Measurements from ENCODE around the gene EIF2B4. TPM values are rescaled to one million over a fixed set of nuclear protein-coding genes. Genes with fewer than 3 reads are reported as not detected.

Gene EIF2B4
- total RNA-seq, 2 donors from 2014 or later: 32.1 to 40.0 TPM

GRCh38 chr2:27378809-27379290, 8.7 kb upstream of the EIF2B4 start:
- DNase-seq: no peak
- no peak for ATAC-seq
- intact Hi-C loops (cut with DNase I): no loop called here

GRCh38 chr2:27378096-27378808, 8.1 kb upstream of the EIF2B4 start:
- intact Hi-C loops (cut with DNase I): no loop called here
- no peak for ATAC-seq
- no peak for DNase-seq

- ATAC-seq (no peak), DNase-seq (no peak)
- intact Hi-C loops (cut with DNase I): no loop called here
These were observed 7.5 kb upstream of the EIF2B4 start for GRCh38 chr2:27377618-27378095.

GRCh38 chr2:27376866-27377617, 6.9 kb upstream of the EIF2B4 start:
- intact Hi-C loops (cut with DNase I): no loop called here
- no peak for ATAC-seq
- no peak for DNase-seq

- ATAC-seq (no peak), DNase-seq (no peak)
- intact Hi-C loops (cut with DNase I): no loop called here
These were observed 6.2 kb upstream of the EIF2B4 start for GRCh38 chr2:27376151-27376865.

GRCh38 chr2:27375513-27376099, 5.5 kb upstream of the EIF2B4 start:
- intact Hi-C loops (cut with DNase I): no loop called here
- no peak for ATAC-seq
- no peak for DNase-seq

- intact Hi-C loops (cut with DNase I): no loop called here
- ATAC-seq (no peak), DNase-seq (no peak)
These were observed 3.4 kb upstream of the EIF2B4 start for GRCh38 chr2:27373567-27373966.

DNA sequence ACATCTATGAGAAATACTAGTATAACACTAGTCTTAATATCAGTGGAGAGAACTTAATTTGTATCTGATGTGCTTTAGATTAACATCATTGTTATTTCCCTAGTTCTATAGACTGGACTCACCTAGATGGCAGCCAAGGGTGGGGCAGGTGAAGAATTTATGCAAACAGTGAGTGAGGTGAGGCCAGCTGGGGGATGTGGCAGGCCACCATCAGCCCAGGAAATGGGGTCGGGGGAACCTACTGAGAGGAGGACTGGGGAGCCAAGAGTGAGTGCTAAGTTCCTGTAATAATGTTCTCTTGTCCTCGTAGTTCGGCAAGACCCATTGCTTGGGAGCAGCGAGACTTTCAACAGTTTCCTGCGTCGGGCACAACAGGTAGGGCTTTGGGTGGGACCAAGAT, 2.8 kb upstream of the EIF2B4 start:
- intact Hi-C loops (cut with DNase I): no loop called here
- DNase-seq: no peak
- ATAC-seq: no peak

DNA sequence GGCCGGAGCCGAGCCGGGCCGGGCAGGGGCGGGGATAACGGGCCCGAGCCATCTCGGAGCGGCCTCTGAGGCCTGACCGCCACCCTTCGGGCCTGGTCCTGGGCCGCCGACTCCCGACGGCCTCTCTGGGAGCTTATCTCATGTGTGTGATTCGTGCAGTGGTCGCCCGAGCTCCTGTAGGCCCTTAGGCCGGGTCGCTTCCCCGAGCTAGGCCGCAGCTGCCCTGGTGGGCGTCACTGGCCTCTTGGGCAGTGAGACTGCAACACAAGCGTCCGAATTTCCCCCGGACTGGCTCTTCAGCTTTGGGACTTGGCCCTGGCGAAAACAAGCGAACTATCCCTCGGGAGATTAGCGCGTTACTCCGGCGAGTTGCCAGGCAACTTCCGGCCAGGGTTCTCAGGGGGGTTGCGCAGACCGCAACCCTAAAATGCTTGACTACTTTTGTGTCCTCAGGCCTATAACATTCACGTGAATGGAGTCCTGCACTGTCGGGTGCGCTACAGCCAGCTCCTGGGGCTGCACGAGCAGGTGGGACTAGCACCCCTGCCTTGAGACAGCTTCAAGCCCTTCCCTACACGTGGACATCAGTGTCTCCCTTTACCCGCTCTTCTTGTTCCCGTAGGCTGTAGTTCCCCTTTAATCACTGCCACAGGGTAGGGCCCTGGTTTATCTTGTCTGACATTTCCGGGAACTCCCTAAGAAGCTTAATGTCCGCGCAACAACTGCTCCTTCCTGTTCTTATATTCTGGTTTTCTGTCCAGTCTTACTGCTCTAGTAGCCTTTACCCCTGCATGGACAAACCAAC, 880 bp upstream of the EIF2B4 start:
- DNase-seq (peak; percentile 55), ATAC-seq (peak; percentile 23 to 58)
- intact Hi-C loops (cut with DNase I): no loop called here

DNA sequence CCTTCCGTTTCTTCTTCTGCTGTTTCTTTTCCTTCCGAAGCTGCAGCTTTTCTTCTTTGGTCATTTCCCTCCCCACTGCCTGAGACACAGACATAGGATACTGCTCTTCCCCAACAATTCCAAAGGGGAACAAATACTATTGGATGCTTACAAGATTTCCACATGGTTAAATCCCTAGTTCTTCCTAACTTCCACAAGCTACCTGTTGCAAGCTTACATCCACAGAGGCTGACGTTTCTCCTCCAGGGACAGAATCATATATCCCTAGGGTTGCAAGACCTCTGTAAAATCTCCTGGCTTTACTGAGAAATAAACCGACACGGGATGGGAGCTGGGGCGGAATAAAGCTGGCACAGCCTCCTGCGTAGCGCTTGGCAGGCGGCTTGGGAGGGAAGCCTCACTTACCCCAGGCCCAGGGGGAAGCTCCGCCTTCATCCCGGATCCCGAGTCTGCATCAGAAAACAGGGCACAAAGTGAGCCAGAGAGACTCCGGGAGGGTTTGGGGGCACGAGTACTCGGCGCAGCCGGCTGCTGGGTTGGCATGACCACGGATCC, 590 bp downstream of the EIF2B4 start:
- DNase-seq (peak; percentile 82), ATAC-seq (peak; percentile 45 to 62)
- intact Hi-C loops (cut with DNase I): loop anchor here in 1 of 2 donors (5.0 kb wide), 1 partner anchor 47 kb away; the partner anchor contains the start of gene MPV17

DNA sequence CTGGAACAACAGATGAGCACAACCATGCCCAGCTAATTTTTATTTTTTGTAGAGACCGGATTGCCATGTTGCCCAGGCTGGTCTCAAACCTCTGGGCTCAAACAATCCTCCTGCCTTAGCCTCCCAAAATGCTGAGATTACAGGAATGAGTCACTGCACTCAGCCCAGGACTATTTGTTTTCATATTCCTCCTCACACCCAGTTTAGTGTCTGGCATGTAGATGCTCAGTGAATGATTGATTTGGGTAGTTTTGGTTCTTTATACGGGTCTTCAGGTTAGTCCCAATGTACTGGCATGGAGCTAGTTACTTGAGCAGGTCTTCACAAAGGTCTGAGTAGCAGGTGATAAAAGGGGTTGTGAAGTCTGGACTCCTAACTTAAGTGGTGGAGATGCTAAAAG, 6.2 kb downstream of the EIF2B4 start:
- intact Hi-C loops (cut with DNase I): no loop called here
- ATAC-seq (no peak), DNase-seq (no peak)

DNA sequence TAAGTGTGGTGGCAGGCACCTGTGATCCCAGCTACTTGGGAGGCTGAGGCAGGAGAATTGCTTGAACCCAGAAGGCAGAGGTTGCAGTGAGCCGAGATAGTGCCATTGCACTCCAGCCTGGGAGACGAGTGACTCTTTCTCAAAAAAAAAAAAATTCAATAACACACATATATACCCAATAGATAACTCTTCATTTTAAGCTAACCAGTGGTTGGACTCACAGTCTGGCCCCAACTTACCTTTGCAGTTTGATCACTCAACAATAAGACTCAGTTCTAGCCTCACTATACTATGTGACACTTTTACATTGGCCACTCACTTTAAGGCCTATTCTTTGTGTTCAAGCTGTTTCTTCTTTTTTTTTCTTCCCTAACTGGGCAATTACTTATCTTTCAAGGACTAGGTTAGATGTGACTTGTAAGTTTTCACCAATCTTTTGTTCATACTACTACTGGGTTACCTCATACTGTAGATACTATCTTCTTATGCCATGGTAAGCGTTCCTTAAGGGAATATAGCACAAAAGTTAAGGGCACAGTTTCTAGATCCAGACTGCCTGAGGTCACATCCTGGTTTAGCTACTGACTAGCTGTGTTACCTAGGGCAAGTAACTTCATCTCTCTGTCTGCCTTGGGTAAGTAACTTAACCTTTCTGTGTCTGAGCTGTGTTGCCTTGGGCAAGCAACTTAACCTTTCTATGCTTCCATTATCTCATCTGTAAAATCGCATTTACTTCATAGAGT, 7.3 kb downstream of the EIF2B4 start:
- DNase-seq (no peak), ATAC-seq (no peak)
- intact Hi-C loops (cut with DNase I): no loop called here

GRCh38 chr2:27356382-27357181, 13.6 kb downstream of the EIF2B4 start, which contains the start of gene GTF3C2:
Gene GTF3C2 (minus strand): TSS chr2:27356764. CDS start chr2:27343554, 13,210 bp downstream.
- ATAC-seq: peak; percentile 97 to 98
- peak; percentile 96 for DNase-seq
- intact Hi-C loops (cut with DNase I): no loop called here

- ATAC-seq (peak; percentile 5 to 10), DNase-seq (peak; percentile 42)
- intact Hi-C loops (cut with DNase I): no loop called here
These were observed 14.1 kb downstream of the EIF2B4 start for GRCh38 chr2:27356056-27356381.

- DNase-seq (no peak), ATAC-seq (no peak)
- intact Hi-C loops (cut with DNase I): no loop called here
These were observed 15.6 kb downstream of the EIF2B4 start for GRCh38 chr2:27354597-27354927.

GRCh38 chr2:27353762-27354596, 16.2 kb downstream of the EIF2B4 start:
- intact Hi-C loops (cut with DNase I): no loop called here
- no peak for DNase-seq
- ATAC-seq: no peak
